ENCODE data around the gene ARHGEF19. TPM values are rescaled to one million over a fixed set of nuclear protein-coding genes. Genes with fewer than 3 reads are reported as not detected.

ARHGEF19 gene
- total RNA-seq, 1 experiment from 2014 or later, result 21.1 TPM

GRCh38 chr1:16174261-16174868 is 38.1 kb downstream of the ARHGEF19 start:
- peaks cover 1% of the 10 kb centered on the region; the same call in 1 of the 2 replicates for H3K27me3 Mint-ChIP-seq (ENCODE audit: low read depth)
- Histone ChIP-seq H3K79me1 (ENCODE audit: insufficient read depth, low read depth, low read length, poor library complexity, severe bottlenecking) (no peaks in the 10 kb centered on the region), H4K5ac (ENCODE audit: insufficient read length, low read depth, low read length) (no peak overlapping the region), H2AK5ac (ENCODE audit: insufficient read length, low read length) (no peak overlapping the region), H3K56ac (ENCODE audit: insufficient read length, low read depth, low read length) (no peak overlapping the region), H3K79me2 (ENCODE audit: insufficient read depth, low read length) (no peaks in the 10 kb centered on the region), H4K8ac (replicated peaks; ENCODE audit: insufficient read length, low read depth, low read length) (no peak overlapping the region), H3K14ac (ENCODE audit: insufficient read depth, low read length) (no peak overlapping the region), H3K4me2 (ENCODE audit: insufficient read depth, insufficient read length, low read length) (no peak overlapping the region), H3K18ac (ENCODE audit: insufficient read length, low read depth, low read length) (no peak overlapping the region), H3K4ac (ENCODE audit: low read depth, low read length) (no peak overlapping the region), H2BK15ac (ENCODE audit: low read depth, low read length) (no peak overlapping the region), H3K27me3 (ENCODE audit: insufficient read depth, low read length) (no peaks in the 10 kb centered on the region), H4K91ac (ENCODE audit: insufficient read length, low read depth, low read length) (no peak overlapping the region), H2AFZ (ENCODE audit: low read length) (no peak overlapping the region), H3K9me3 (ENCODE audit: control insufficient read depth, low read depth, low read length) (no peaks in the 10 kb centered on the region), H2BK120ac (ENCODE audit: low read depth, low read length, poor library complexity, severe bottlenecking) (no peak overlapping the region), H3K23ac (ENCODE audit: insufficient read length, low read depth, low read length) (no peak overlapping the region), H4K20me1 (ENCODE audit: control insufficient read depth, insufficient read depth, insufficient read length) (no peaks in the 10 kb centered on the region), H2BK5ac (ENCODE audit: insufficient read length, low read length) (no peak overlapping the region), H3K27ac (ENCODE audit: insufficient read length, low read depth, low read length) (no peak overlapping the region), H3T11ph (ENCODE audit: low read length) (no peak overlapping the region), H3K23me2 (ENCODE audit: insufficient read length, low read depth, low read length, poor library complexity, severe bottlenecking) (no peaks in the 10 kb centered on the region), H3K4me1 (ENCODE audit: insufficient read depth, low read length) (no peaks in the 10 kb centered on the region), H2BK12ac (ENCODE audit: insufficient read length, low read depth, low read length) (no peak overlapping the region), H3K9ac (ENCODE audit: extremely low read depth, insufficient read length, low read length) (no peak overlapping the region), H2BK20ac (ENCODE audit: low read depth, low read length, poor library complexity, severe bottlenecking) (no peak overlapping the region)
- DNase-seq, result no peak
- H3K36me3 Mint-ChIP-seq (ENCODE audit: insufficient read depth in 1 of 3, low read depth in 3 of 3), result no peaks in the 10 kb centered on the region
- WGBS (ENCODE audit: extremely low coverage, insufficient read length, low lambda C conversion rate), result no CpG with 5 or more reads among the region's 9 CpGs
- H3K4me3 Mint-ChIP-seq, result peak overlapping the region in 1 of 2 experiments; percentile 6; a peak in 1 of 5 replicates
- H3K27ac Mint-ChIP-seq, result peak overlapping the region; percentile 55 to 89 (median 70); a peak in 3 of 7 replicates
- no peaks in the 10 kb centered on the region for H3K9me3 Mint-ChIP-seq
- peaks cover 8 to 25% of the 10 kb centered on the region in 2 experiments for H3K4me1 Mint-ChIP-seq
- TF ChIP-seq CTCF (conservative IDR thresholded peaks at IDR 0.05), result no peak
